Central memory CD8-positive, alpha-beta T cell (primary cell): ENCODE results near the gene ACBD3.

Source experiments
- ATAC-seq: fragments of 150-1000 bp; cut with Tn5 transposase; replicated peaks from 2 replicates; pipeline ENCODE4 v1.10.0; 2022; ENCODE audit warnings: mild to moderate bottlenecking, moderate FRiP score, moderate number of reproducible peaks; ENCODE audit not compliant: poor library complexity, severe bottlenecking; ENCODE audit errors: extremely low read depth
- DNase-seq, 2 donors: peaks; one replicate each; pipeline ENCODE4 v3.0.0; 2021; ENCODE audit warnings: low spot score in 2 of 2
- H3K27ac Mint-ChIP-seq: one replicate; pipeline ENCODE4 v1.8.0; 2022; ENCODE audit warnings: low read depth, mild to moderate bottlenecking, moderate library complexity, mixed read lengths
- H3K27me3 Mint-ChIP-seq: one replicate; pipeline ENCODE4 v1.8.0; 2022; ENCODE audit warnings: mixed read lengths
- H3K36me3 Mint-ChIP-seq: one replicate; pipeline ENCODE4 v1.8.0; 2022; ENCODE audit warnings: mild to moderate bottlenecking, moderate library complexity, mixed read lengths; ENCODE audit not compliant: insufficient read depth
- H3K4me1 Mint-ChIP-seq: one replicate; pipeline ENCODE4 v1.8.0; 2022; ENCODE audit warnings: mixed read lengths
- H3K4me3 Mint-ChIP-seq: one replicate; pipeline ENCODE4 v1.8.0; 2022; ENCODE audit warnings: mild to moderate bottlenecking, moderate library complexity, mixed read lengths
- H3K9me3 Mint-ChIP-seq: one replicate; pipeline ENCODE4 v1.8.0; 2022; ENCODE audit warnings: mixed read lengths

ACBD3 gene

GRCh38 chr1:226187019-226187322 lies 430 bp upstream of the ACBD3 start:
- Mint-ChIP-seq H3K4me3 (peak overlapping the region; percentile 92), H3K9me3 (no peaks in the 10 kb centered on the region), H3K36me3 (peaks cover 24% of the 10 kb centered on the region), H3K27ac (peak overlapping the region; percentile 91), H3K4me1 (peaks cover 30% of the 10 kb centered on the region), H3K27me3 (no peaks in the 10 kb centered on the region)
- DNase-seq: no peak
- no peak for ATAC-seq

GRCh38 chr1:226185141-226186036 lies 1.2 kb downstream of the ACBD3 start:
- Mint-ChIP-seq H3K4me1 (peaks cover 39% of the 10 kb centered on the region), H3K27me3 (no peaks in the 10 kb centered on the region), H3K4me3 (peak overlapping the region; percentile 92), H3K36me3 (peaks cover 26% of the 10 kb centered on the region), H3K27ac (peak overlapping the region; percentile 91), H3K9me3 (no peaks in the 10 kb centered on the region)
- ATAC-seq: no peak
- no peak for DNase-seq

- ATAC-seq (no peak), DNase-seq (no peak)
- no peaks in the 10 kb centered on the region for H3K9me3 Mint-ChIP-seq
- H3K4me3 Mint-ChIP-seq: no peak overlapping the region
- peaks cover 62% of the 10 kb centered on the region for H3K4me1 Mint-ChIP-seq
- no peaks in the 10 kb centered on the region for H3K27me3 Mint-ChIP-seq
- H3K27ac Mint-ChIP-seq: no peak overlapping the region
- H3K36me3 Mint-ChIP-seq: peaks cover 26% of the 10 kb centered on the region
Observed at GRCh38 chr1:226181996-226182714, 4.4 kb downstream of the ACBD3 start.

GRCh38 chr1:226176870-226177269 lies 9.7 kb downstream of the ACBD3 start:
- DNase-seq (no peak), ATAC-seq (no peak)
- Mint-ChIP-seq H3K9me3 (no peaks in the 10 kb centered on the region), H3K4me1 (peaks cover 42% of the 10 kb centered on the region), H3K4me3 (no peak overlapping the region), H3K27ac (peak overlapping the region; percentile 19), H3K36me3 (peaks cover 14% of the 10 kb centered on the region), H3K27me3 (no peaks in the 10 kb centered on the region)

- DNase-seq (no peak), ATAC-seq (no peak)
- Mint-ChIP-seq H3K36me3 (peaks cover 15% of the 10 kb centered on the region), H3K4me3 (no peak overlapping the region), H3K27me3 (no peaks in the 10 kb centered on the region), H3K27ac (no peak overlapping the region), H3K9me3 (no peaks in the 10 kb centered on the region), H3K4me1 (peaks cover 24% of the 10 kb centered on the region)
Observed at GRCh38 chr1:226172589-226172988, 14.0 kb downstream of the ACBD3 start.

GRCh38 chr1:226166341-226166740 lies 20.2 kb downstream of the ACBD3 start:
- Mint-ChIP-seq H3K27ac (no peak overlapping the region), H3K4me3 (no peak overlapping the region), H3K36me3 (peaks cover 38% of the 10 kb centered on the region), H3K4me1 (peaks cover 12% of the 10 kb centered on the region), H3K27me3 (no peaks in the 10 kb centered on the region), H3K9me3 (no peaks in the 10 kb centered on the region)
- no peak for ATAC-seq
- DNase-seq: no peak

- H3K9me3 Mint-ChIP-seq: no peaks in the 10 kb centered on the region
- ATAC-seq (no peak), DNase-seq (no peak)
- no peaks in the 10 kb centered on the region for H3K27me3 Mint-ChIP-seq
- H3K36me3 Mint-ChIP-seq: peaks cover 53% of the 10 kb centered on the region
- peaks cover 16% of the 10 kb centered on the region for H3K4me1 Mint-ChIP-seq
- H3K27ac Mint-ChIP-seq: no peak overlapping the region
- no peak overlapping the region for H3K4me3 Mint-ChIP-seq
Observed at GRCh38 chr1:226164154-226164553, 22.4 kb downstream of the ACBD3 start.

GRCh38 chr1:226162898-226163297 lies 23.6 kb downstream of the ACBD3 start:
- Mint-ChIP-seq H3K4me3 (no peak overlapping the region), H3K9me3 (no peaks in the 10 kb centered on the region), H3K36me3 (peaks cover 56% of the 10 kb centered on the region), H3K4me1 (peaks cover 16% of the 10 kb centered on the region), H3K27ac (no peak overlapping the region), H3K27me3 (no peaks in the 10 kb centered on the region)
- no peak for DNase-seq
- no peak for ATAC-seq

GRCh38 chr1:226158983-226159382 lies 27.6 kb downstream of the ACBD3 start:
- Mint-ChIP-seq H3K4me1 (peaks cover 10% of the 10 kb centered on the region), H3K4me3 (no peak overlapping the region), H3K27ac (no peak overlapping the region), H3K9me3 (no peaks in the 10 kb centered on the region), H3K27me3 (no peaks in the 10 kb centered on the region), H3K36me3 (peaks cover 55% of the 10 kb centered on the region)
- DNase-seq (no peak), ATAC-seq (no peak)

- Mint-ChIP-seq H3K9me3 (no peaks in the 10 kb centered on the region), H3K4me1 (peaks cover 10% of the 10 kb centered on the region), H3K27me3 (no peaks in the 10 kb centered on the region), H3K4me3 (no peak overlapping the region), H3K36me3 (peaks cover 56% of the 10 kb centered on the region), H3K27ac (no peak overlapping the region)
- ATAC-seq: no peak
- DNase-seq: no peak
Observed at GRCh38 chr1:226158457-226158856, 28.1 kb downstream of the ACBD3 start.

GRCh38 chr1:226157761-226158316 lies 28.7 kb downstream of the ACBD3 start:
- Mint-ChIP-seq H3K27me3 (no peaks in the 10 kb centered on the region), H3K4me1 (peaks cover 10% of the 10 kb centered on the region), H3K4me3 (no peak overlapping the region), H3K36me3 (peaks cover 59% of the 10 kb centered on the region), H3K27ac (no peak overlapping the region), H3K9me3 (no peaks in the 10 kb centered on the region)
- ATAC-seq: no peak
- no peak for DNase-seq

- Mint-ChIP-seq H3K4me3 (no peak overlapping the region), H3K27ac (no peak overlapping the region), H3K4me1 (peaks cover 5% of the 10 kb centered on the region), H3K36me3 (peaks cover 57% of the 10 kb centered on the region), H3K27me3 (no peaks in the 10 kb centered on the region), H3K9me3 (no peaks in the 10 kb centered on the region)
- DNase-seq (no peak), ATAC-seq (no peak)
Observed at GRCh38 chr1:226154593-226154992, 31.9 kb downstream of the ACBD3 start.

- H3K9me3 Mint-ChIP-seq: no peaks in the 10 kb centered on the region
- peaks cover 62% of the 10 kb centered on the region for H3K36me3 Mint-ChIP-seq
- no peaks in the 10 kb centered on the region for H3K27me3 Mint-ChIP-seq
- DNase-seq (no peak), ATAC-seq (no peak)
- no peak overlapping the region for H3K27ac Mint-ChIP-seq
- H3K4me3 Mint-ChIP-seq: no peak overlapping the region
- H3K4me1 Mint-ChIP-seq: no peaks in the 10 kb centered on the region
Observed at GRCh38 chr1:226149806-226150205, 36.7 kb downstream of the ACBD3 start.
